Heart left ventricle (tissue), 13 donors: ENCODE data around the gene PRM3.

Source experiments
- POLR2A ChIP-seq, 2 donors: fragments of 450-650 bp; IDR thresholded peaks; one replicate each; pipeline ENCODE4 v1.6.1; 2017; ENCODE audit warnings: antibody characterized with exemption in 2 of 2, mild to moderate bottlenecking in 2 of 2, moderate library complexity in 2 of 2
- TF ChIP-seq, protein P1 (sequence below), 12 donors: fragments of 200-600 bp; sonication (generic) in 4 of 12; IDR thresholded peaks; one replicate each; pipeline versions ENCODE4 v1.5.0 to v1.8.0; 2018 to 2022; ENCODE audit warnings: antibody characterized with exemption in 12 of 12, mild to moderate bottlenecking in 5 of 12
- donor health status: ischemic (EF 13 %, LVEDD 7.1; RV severe dilation, severe dysfunction).
- donor health status: DM: no; HTN: yes; CAD: no.
- donor health status: DM: no; HTN: no; CAD: no.
- donor health status: ischemic (EF 25% LVEDD 6.9; RV normal size, moderate dysfunction).
- donor health status: ischemic (EF 25% LVEDD 5.7; RV mildly dilated, moderate dysfunction).
- donor health status: ischemic (EF 35%, LVEDD 5.7; RV mildly dilated, moderate dysfunction).
- donor health status: nonischemic (EF 11% LVEDD 7.7; RV severe dilation, severe dysfunction).
- donor health status: DM: yes; HTN: yes; CAD: no.
- donor health status: PGD.
- donor health status: ischemic (EF 29% LVEDD 5.4; RV normal size, mild dysfunction).
- donor health status: nonischemic (EF 23%, LVEDD 6.1; RV moderate dilation, normal function).

DNA sequence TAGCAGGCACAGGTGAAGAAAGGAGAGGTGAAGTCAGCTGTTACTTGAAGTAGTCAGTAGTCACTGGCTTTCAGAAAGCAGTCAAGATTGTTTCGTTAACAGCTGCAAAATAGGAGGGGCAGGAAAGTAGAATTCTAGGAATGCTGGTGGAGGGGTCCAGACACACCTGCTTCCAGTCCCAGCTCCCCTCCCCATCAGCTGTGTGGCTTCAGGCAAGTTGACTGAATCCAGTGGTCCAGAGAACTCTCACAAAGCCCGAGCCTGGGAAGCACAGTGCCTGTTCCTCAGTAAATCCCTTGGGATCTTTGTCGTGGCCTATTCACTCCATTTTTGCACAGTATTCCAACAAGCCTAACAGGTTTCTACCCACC lies 12.8 kb downstream of the PRM3 start:
- TF ChIP-seq, protein P1, sequence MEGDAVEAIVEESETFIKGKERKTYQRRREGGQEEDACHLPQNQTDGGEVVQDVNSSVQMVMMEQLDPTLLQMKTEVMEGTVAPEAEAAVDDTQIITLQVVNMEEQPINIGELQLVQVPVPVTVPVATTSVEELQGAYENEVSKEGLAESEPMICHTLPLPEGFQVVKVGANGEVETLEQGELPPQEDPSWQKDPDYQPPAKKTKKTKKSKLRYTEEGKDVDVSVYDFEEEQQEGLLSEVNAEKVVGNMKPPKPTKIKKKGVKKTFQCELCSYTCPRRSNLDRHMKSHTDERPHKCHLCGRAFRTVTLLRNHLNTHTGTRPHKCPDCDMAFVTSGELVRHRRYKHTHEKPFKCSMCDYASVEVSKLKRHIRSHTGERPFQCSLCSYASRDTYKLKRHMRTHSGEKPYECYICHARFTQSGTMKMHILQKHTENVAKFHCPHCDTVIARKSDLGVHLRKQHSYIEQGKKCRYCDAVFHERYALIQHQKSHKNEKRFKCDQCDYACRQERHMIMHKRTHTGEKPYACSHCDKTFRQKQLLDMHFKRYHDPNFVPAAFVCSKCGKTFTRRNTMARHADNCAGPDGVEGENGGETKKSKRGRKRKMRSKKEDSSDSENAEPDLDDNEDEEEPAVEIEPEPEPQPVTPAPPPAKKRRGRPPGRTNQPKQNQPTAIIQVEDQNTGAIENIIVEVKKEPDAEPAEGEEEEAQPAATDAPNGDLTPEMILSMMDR (IDR thresholded peaks at IDR 0.05) = no peak
- TF ChIP-seq POLR2A (IDR thresholded peaks at IDR 0.05) = no peak
